HepG2 (cell line): ENCODE results near the gene RPL37A. TPM values are rescaled to one million over a fixed set of nuclear protein-coding genes. Genes with fewer than 3 reads are reported as not detected.

Source experiments
- ETV5 ChIP-seq: IDR thresholded peaks from 2 replicates; pipeline ENCODE4 v1.6.1; 2018; ENCODE audit warnings: missing biosample characterization, missing genetic modification reagents, inconsistent platforms, borderline replicate concordance
- FLYWCH1 ChIP-seq: sonication (generic); formaldehyde crosslinking; IDR thresholded peaks from 2 replicates; pipeline ENCODE4 v1.8.1; 2023; ENCODE audit warnings: mild to moderate bottlenecking, missing genetic modification reagents
- IKZF4 ChIP-seq: sonication (generic); formaldehyde crosslinking; IDR thresholded peaks from 2 replicates; pipeline ENCODE4 v1.5.1; 2020; ENCODE audit warnings: borderline replicate concordance, mild to moderate bottlenecking, low read depth, missing genetic modification reagents; ENCODE audit errors: not compliant biosample characterization
- NCOA2 ChIP-seq: sonication (generic); formaldehyde crosslinking; IDR thresholded peaks from 2 replicates; pipeline ENCODE4 v1.8.0; 2022; ENCODE audit warnings: inconsistent platforms
- RAD51 ChIP-seq: fragments of 450-650 bp; IDR thresholded peaks from 2 replicates; pipeline ENCODE4 v1.6.1; 2016; ENCODE audit warnings: borderline replicate concordance
- SRF ChIP-seq: IDR thresholded peaks from 2 replicates; pipeline ENCODE4 v1.6.1; 2011; ENCODE audit warnings: mild to moderate bottlenecking, low read depth, low read length, moderate library complexity
- SUZ12 ChIP-seq: fragments of 150-350 bp; IDR thresholded peaks from 2 replicates; pipeline ENCODE4 v1.6.1; 2014; ENCODE audit warnings: low read depth, low read length
- ZNF124 ChIP-seq: sonication (generic); formaldehyde crosslinking; IDR thresholded peaks from 2 replicates; pipeline ENCODE4 v1.4.0; 2020; ENCODE audit warnings: missing genetic modification reagents
- ZNF33B ChIP-seq: sonication (generic); formaldehyde crosslinking; IDR thresholded peaks from 2 replicates; pipeline ENCODE4 v1.5.1; 2020; ENCODE audit warnings: mild to moderate bottlenecking, missing genetic modification reagents
- ZNF629 ChIP-seq: sonication (generic); formaldehyde crosslinking; conservative IDR thresholded peaks from 2 replicates; pipeline ENCODE4 v1.5.0; 2020; ENCODE audit warnings: missing genetic modification reagents
- ZNF720 ChIP-seq: sonication (generic); formaldehyde crosslinking; IDR thresholded peaks from 2 replicates; pipeline ENCODE4 v1.4.0; 2020; ENCODE audit warnings: missing genetic modification reagents
- ZNF782 ChIP-seq: sonication (generic); formaldehyde crosslinking; IDR thresholded peaks from 2 replicates; pipeline ENCODE4 v1.4.0; 2020; ENCODE audit warnings: missing genetic modification reagents, mild to moderate bottlenecking, borderline replicate concordance
- ZNF883 ChIP-seq: sonication (generic); formaldehyde crosslinking; IDR thresholded peaks from 2 replicates; pipeline ENCODE4 v1.5.1; 2020; ENCODE audit warnings: mild to moderate bottlenecking, missing genetic modification reagents; ENCODE audit errors: not compliant biosample characterization
- polyA plus RNA-seq, 8 experiments: library from polyadenylated mRNA; depleted of rRNA in 3 of 8; stranded (reverse) in 7 of 8; unstranded in 1 of 8; fragments of >200 nt; fragmentation: Illumina TruSeq in 4 of 8; extraction: Trizol in 4 of 8; gene quantifications; 2 replicates each; pipeline versions ENCODE4 v1.2.1 to v1.2.3, GENCODE V29; 2011 to 2016; ENCODE audit warnings: low read depth in 4 of 8, missing spikeins in 1 of 8, mixed read lengths in 1 of 8; ENCODE audit not compliant: insufficient read depth in 1 of 8
- total RNA-seq, 5 experiments: library from RNA; depleted of rRNA; stranded (reverse); fragments of >200 nt; fragmentation: Illumina TruSeq; extraction: Trizol; gene quantifications; 2 replicates each; pipeline ENCODE4 v1.2.3, GENCODE V29; 2016; ENCODE audit warnings: low read depth in 1 of 5
- TF ChIP-seq, protein P1 (sequence below): sonication (generic); formaldehyde crosslinking; IDR thresholded peaks from 2 replicates; pipeline ENCODE4 v1.9.0; 2021; ENCODE audit warnings: missing genetic modification reagents, borderline replicate concordance
- TF ChIP-seq, protein P2 (sequence below): sonication (generic); formaldehyde crosslinking; IDR thresholded peaks from 2 replicates; pipeline ENCODE4 v1.4.0; 2020; ENCODE audit warnings: missing genetic modification reagents
- TF ChIP-seq, protein P3 (sequence below): sonication (generic); formaldehyde crosslinking; IDR thresholded peaks from 2 replicates; pipeline ENCODE4 v1.4.0; 2020; ENCODE audit warnings: missing genetic modification reagents
- TF ChIP-seq, protein P4 (sequence below): sonication (generic); formaldehyde crosslinking; IDR thresholded peaks from 2 replicates; pipeline ENCODE4 v1.4.0; 2020; ENCODE audit warnings: missing genetic modification reagents
- TF ChIP-seq, protein P5 (sequence below): sonication (generic); formaldehyde crosslinking; IDR thresholded peaks from 2 replicates; pipeline ENCODE4 v1.8.0; 2022; ENCODE audit warnings: missing genetic modification reagents, low read depth, mild to moderate bottlenecking, borderline replicate concordance
- TF ChIP-seq, protein P6 (sequence below): IDR thresholded peaks from 2 replicates; pipeline ENCODE4 v1.6.1; 2016; ENCODE audit warnings: low read depth

The RPL37A gene
- total and polyA plus RNA-seq, 2 of the 13 experiments (the other 11 are each of a cell fraction or from before 2014, with no cell fraction given), result 6,902 to 7,910 TPM

DNA sequence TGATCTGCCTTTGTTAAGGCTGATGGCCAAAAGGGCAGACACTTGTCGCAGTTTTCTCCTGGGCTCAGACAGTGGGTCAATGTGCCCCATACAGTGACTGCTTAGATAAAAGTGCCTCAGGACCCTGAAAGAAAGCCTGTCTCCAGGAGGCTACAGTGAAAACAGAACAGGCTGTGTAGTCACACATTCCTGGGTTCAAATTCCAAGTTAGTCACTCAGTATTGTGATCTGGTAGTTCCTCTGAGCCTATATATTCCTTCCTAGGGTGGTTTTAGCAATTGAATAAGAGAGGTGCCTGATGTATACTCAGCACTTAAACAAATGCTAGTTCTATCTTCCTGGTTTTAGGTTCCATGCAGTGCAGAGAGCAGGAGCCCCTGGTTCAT lies 54.4 kb downstream of the RPL37A start (continued):
- TF ChIP-seq, protein P1, sequence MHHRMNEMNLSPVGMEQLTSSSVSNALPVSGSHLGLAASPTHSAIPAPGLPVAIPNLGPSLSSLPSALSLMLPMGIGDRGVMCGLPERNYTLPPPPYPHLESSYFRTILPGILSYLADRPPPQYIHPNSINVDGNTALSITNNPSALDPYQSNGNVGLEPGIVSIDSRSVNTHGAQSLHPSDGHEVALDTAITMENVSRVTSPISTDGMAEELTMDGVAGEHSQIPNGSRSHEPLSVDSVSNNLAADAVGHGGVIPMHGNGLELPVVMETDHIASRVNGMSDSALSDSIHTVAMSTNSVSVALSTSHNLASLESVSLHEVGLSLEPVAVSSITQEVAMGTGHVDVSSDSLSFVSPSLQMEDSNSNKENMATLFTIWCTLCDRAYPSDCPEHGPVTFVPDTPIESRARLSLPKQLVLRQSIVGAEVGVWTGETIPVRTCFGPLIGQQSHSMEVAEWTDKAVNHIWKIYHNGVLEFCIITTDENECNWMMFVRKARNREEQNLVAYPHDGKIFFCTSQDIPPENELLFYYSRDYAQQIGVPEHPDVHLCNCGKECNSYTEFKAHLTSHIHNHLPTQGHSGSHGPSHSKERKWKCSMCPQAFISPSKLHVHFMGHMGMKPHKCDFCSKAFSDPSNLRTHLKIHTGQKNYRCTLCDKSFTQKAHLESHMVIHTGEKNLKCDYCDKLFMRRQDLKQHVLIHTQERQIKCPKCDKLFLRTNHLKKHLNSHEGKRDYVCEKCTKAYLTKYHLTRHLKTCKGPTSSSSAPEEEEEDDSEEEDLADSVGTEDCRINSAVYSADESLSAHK (CRISPR knock-in tag), result no peak
- TF ChIP-seq SRF (no peak), ZNF782 (CRISPR knock-in tag) (no peak), ZNF720 (no peak), ZNF629 (CRISPR knock-in tag) (peak; percentile 59; the same call in 1 of the 2 replicates), FLYWCH1 (no peak), NCOA2 (peak; percentile 61; the same call in 1 of the 2 replicates), RAD51 (no peak), ZNF33B (CRISPR knock-in tag) (no peak), IKZF4 (no peak), ZNF124 (no peak), ZNF883 (CRISPR knock-in tag) (no peak), ETV5 (peak; percentile 57; the same call in 1 of the 2 replicates), SUZ12 (no peak)
- TF ChIP-seq, protein P2, sequence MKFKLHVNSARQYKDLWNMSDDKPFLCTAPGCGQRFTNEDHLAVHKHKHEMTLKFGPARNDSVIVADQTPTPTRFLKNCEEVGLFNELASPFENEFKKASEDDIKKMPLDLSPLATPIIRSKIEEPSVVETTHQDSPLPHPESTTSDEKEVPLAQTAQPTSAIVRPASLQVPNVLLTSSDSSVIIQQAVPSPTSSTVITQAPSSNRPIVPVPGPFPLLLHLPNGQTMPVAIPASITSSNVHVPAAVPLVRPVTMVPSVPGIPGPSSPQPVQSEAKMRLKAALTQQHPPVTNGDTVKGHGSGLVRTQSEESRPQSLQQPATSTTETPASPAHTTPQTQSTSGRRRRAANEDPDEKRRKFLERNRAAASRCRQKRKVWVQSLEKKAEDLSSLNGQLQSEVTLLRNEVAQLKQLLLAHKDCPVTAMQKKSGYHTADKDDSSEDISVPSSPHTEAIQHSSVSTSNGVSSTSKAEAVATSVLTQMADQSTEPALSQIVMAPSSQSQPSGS (CRISPR knock-in tag), result peak; percentile 46; the same call in 1 of the 2 replicates
- TF ChIP-seq, protein P3, sequence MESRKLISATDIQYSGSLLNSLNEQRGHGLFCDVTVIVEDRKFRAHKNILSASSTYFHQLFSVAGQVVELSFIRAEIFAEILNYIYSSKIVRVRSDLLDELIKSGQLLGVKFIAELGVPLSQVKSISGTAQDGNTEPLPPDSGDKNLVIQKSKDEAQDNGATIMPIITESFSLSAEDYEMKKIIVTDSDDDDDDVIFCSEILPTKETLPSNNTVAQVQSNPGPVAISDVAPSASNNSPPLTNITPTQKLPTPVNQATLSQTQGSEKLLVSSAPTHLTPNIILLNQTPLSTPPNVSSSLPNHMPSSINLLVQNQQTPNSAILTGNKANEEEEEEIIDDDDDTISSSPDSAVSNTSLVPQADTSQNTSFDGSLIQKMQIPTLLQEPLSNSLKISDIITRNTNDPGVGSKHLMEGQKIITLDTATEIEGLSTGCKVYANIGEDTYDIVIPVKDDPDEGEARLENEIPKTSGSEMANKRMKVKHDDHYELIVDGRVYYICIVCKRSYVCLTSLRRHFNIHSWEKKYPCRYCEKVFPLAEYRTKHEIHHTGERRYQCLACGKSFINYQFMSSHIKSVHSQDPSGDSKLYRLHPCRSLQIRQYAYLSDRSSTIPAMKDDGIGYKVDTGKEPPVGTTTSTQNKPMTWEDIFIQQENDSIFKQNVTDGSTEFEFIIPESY (CRISPR knock-in tag), result no peak
- TF ChIP-seq, protein P4, sequence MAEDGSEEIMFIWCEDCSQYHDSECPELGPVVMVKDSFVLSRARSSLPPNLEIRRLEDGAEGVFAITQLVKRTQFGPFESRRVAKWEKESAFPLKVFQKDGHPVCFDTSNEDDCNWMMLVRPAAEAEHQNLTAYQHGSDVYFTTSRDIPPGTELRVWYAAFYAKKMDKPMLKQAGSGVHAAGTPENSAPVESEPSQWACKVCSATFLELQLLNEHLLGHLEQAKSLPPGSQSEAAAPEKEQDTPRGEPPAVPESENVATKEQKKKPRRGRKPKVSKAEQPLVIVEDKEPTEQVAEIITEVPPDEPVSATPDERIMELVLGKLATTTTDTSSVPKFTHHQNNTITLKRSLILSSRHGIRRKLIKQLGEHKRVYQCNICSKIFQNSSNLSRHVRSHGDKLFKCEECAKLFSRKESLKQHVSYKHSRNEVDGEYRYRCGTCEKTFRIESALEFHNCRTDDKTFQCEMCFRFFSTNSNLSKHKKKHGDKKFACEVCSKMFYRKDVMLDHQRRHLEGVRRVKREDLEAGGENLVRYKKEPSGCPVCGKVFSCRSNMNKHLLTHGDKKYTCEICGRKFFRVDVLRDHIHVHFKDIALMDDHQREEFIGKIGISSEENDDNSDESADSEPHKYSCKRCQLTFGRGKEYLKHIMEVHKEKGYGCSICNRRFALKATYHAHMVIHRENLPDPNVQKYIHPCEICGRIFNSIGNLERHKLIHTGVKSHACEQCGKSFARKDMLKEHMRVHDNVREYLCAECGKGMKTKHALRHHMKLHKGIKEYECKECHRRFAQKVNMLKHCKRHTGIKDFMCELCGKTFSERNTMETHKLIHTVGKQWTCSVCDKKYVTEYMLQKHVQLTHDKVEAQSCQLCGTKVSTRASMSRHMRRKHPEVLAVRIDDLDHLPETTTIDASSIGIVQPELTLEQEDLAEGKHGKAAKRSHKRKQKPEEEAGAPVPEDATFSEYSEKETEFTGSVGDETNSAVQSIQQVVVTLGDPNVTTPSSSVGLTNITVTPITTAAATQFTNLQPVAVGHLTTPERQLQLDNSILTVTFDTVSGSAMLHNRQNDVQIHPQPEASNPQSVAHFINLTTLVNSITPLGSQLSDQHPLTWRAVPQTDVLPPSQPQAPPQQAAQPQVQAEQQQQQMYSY (CRISPR knock-in tag), result no peak
- TF ChIP-seq, protein P5, sequence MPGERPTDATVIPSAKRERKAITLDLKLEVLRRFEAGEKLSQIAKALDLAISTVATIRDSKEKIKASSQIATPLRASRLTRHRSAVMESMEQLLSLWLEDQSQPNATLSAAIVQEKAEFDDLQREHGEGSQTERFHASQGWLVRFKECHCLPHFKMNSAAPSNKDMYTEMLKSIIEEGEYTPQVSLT (CRISPR knock-in tag), result no peak
- TF ChIP-seq, protein P6, sequence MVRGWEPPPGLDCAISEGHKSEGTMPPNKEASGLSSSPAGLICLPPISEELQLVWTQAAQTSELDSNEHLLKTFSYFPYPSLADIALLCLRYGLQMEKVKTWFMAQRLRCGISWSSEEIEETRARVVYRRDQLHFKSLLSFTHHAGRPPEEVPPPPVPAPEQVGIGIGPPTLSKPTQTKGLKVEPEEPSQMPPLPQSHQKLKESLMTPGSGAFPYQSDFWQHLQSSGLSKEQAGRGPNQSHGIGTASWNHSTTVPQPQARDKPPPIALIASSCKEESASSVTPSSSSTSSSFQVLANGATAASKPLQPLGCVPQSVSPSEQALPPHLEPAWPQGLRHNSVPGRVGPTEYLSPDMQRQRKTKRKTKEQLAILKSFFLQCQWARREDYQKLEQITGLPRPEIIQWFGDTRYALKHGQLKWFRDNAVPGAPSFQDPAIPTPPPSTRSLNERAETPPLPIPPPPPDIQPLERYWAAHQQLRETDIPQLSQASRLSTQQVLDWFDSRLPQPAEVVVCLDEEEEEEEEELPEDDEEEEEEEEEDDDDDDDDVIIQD (CRISPR knock-in tag), result peak; percentile 69
